ENCODE results near the gene CCDC197.

DNA sequence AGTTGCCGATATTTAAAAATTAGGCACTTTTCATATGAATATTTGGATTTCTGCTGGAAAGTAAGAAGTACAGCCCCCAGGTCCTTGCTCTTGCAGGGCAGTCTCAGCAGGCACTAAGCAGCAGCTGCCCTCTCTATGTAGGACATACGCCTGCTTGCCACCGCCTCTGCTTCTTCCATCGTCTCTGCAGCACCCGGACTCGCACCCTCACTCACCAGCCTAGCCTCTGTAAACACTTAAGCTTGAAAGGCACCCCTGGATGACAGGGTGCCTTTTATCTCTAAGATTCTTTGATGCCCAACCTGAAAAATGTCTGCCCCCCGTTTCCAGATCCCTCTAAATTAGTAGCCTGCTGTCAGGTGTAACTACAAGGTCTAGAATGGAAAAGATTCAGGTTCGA lies 48.0 kb downstream of the CCDC197 start:
- TF ChIP-seq POLR2A (IDR thresholded peaks at IDR 0.05; ENCODE audit: low read depth, low read length) = no peak
- no peak for TF ChIP-seq POLR2AphosphoS5 (IDR thresholded peaks at IDR 0.05; ENCODE audit: low read depth, low read length)
- TF ChIP-seq TAF1 (IDR thresholded peaks at IDR 0.05; ENCODE audit: borderline replicate concordance, low read depth, low read length) = no peak
